ENCODE results near the gene ATRNL1.

ATRNL1 gene

GRCh38 chr10:115762029-115762428, 668.9 kb downstream of the ATRNL1 start:
- intact Hi-C loops (cut with micrococcal nuclease): no loop called here
- Mint-ChIP-seq H3K36me3 (ENCODE audit: low read depth) (no peaks in the 10 kb centered on the region), H3K27me3 (no peaks in the 10 kb centered on the region), H3K4me1 (ENCODE audit: low read depth) (no peaks in the 10 kb centered on the region), H3K4me3 (no peak overlapping the region), H3K9me3 (peaks cover 2% of the 10 kb centered on the region), H3K27ac (no peak overlapping the region)

- no peak overlapping the region for H3K27ac Mint-ChIP-seq
- H3K27me3 Mint-ChIP-seq: no peaks in the 10 kb centered on the region
- H3K4me3 Mint-ChIP-seq: no peak overlapping the region
- no peaks in the 10 kb centered on the region for H3K9me3 Mint-ChIP-seq
- intact Hi-C loops (cut with micrococcal nuclease): no loop called here
- no peaks in the 10 kb centered on the region for H3K4me1 Mint-ChIP-seq (ENCODE audit: low read depth)
- no peaks in the 10 kb centered on the region for H3K36me3 Mint-ChIP-seq (ENCODE audit: low read depth)
Observed at GRCh38 chr10:115771755-115772154, 678.6 kb downstream of the ATRNL1 start.

- Mint-ChIP-seq H3K4me3 (no peak overlapping the region), H3K9me3 (no peaks in the 10 kb centered on the region), H3K36me3 (ENCODE audit: low read depth) (no peaks in the 10 kb centered on the region), H3K27me3 (no peaks in the 10 kb centered on the region), H3K4me1 (ENCODE audit: low read depth) (no peaks in the 10 kb centered on the region), H3K27ac (no peak overlapping the region)
- intact Hi-C loops (cut with micrococcal nuclease): no loop called here
Observed at GRCh38 chr10:115772606-115773005, 679.4 kb downstream of the ATRNL1 start.

GRCh38 chr10:115773832-115774231, 680.7 kb downstream of the ATRNL1 start:
- Mint-ChIP-seq H3K4me3 (no peak overlapping the region), H3K9me3 (no peaks in the 10 kb centered on the region), H3K4me1 (ENCODE audit: low read depth) (no peaks in the 10 kb centered on the region), H3K27me3 (no peaks in the 10 kb centered on the region), H3K27ac (no peak overlapping the region), H3K36me3 (ENCODE audit: low read depth) (no peaks in the 10 kb centered on the region)
- intact Hi-C loops (cut with micrococcal nuclease): no loop called here

GRCh38 chr10:115774721-115775120, 681.6 kb downstream of the ATRNL1 start:
- no peak overlapping the region for H3K27ac Mint-ChIP-seq
- H3K4me3 Mint-ChIP-seq: no peak overlapping the region
- intact Hi-C loops (cut with micrococcal nuclease): no loop called here
- H3K4me1 Mint-ChIP-seq (ENCODE audit: low read depth): no peaks in the 10 kb centered on the region
- H3K9me3 Mint-ChIP-seq: no peaks in the 10 kb centered on the region
- H3K27me3 Mint-ChIP-seq: no peaks in the 10 kb centered on the region
- no peaks in the 10 kb centered on the region for H3K36me3 Mint-ChIP-seq (ENCODE audit: low read depth)

- no peaks in the 10 kb centered on the region for H3K36me3 Mint-ChIP-seq (ENCODE audit: low read depth)
- intact Hi-C loops (cut with micrococcal nuclease): no loop called here
- H3K27ac Mint-ChIP-seq: no peak overlapping the region
- no peak overlapping the region for H3K4me3 Mint-ChIP-seq
- H3K27me3 Mint-ChIP-seq: no peaks in the 10 kb centered on the region
- no peaks in the 10 kb centered on the region for H3K4me1 Mint-ChIP-seq (ENCODE audit: low read depth)
- no peaks in the 10 kb centered on the region for H3K9me3 Mint-ChIP-seq
Observed at GRCh38 chr10:115777646-115778045, 684.5 kb downstream of the ATRNL1 start.

- Mint-ChIP-seq H3K9me3 (no peaks in the 10 kb centered on the region), H3K27me3 (no peaks in the 10 kb centered on the region), H3K4me1 (ENCODE audit: low read depth) (no peaks in the 10 kb centered on the region), H3K27ac (no peak overlapping the region), H3K36me3 (ENCODE audit: low read depth) (no peaks in the 10 kb centered on the region), H3K4me3 (no peak overlapping the region)
- intact Hi-C loops (cut with micrococcal nuclease): no loop called here
Observed at GRCh38 chr10:115790220-115790619, 697.1 kb downstream of the ATRNL1 start.

GRCh38 chr10:115795964-115796363, 702.8 kb downstream of the ATRNL1 start:
- Mint-ChIP-seq H3K36me3 (ENCODE audit: low read depth) (no peaks in the 10 kb centered on the region), H3K9me3 (no peaks in the 10 kb centered on the region), H3K4me3 (no peak overlapping the region), H3K4me1 (ENCODE audit: low read depth) (no peaks in the 10 kb centered on the region), H3K27ac (no peak overlapping the region), H3K27me3 (no peaks in the 10 kb centered on the region)
- intact Hi-C loops (cut with micrococcal nuclease): no loop called here

- no peaks in the 10 kb centered on the region for H3K36me3 Mint-ChIP-seq (ENCODE audit: low read depth)
- intact Hi-C loops (cut with micrococcal nuclease): no loop called here
- H3K4me1 Mint-ChIP-seq (ENCODE audit: low read depth): no peaks in the 10 kb centered on the region
- peaks cover 4% of the 10 kb centered on the region for H3K27me3 Mint-ChIP-seq
- no peak overlapping the region for H3K27ac Mint-ChIP-seq
- H3K4me3 Mint-ChIP-seq: no peak overlapping the region
- H3K9me3 Mint-ChIP-seq: no peaks in the 10 kb centered on the region
Observed at GRCh38 chr10:115801457-115801856, 708.3 kb downstream of the ATRNL1 start.

GRCh38 chr10:115801992-115802391, 708.8 kb downstream of the ATRNL1 start:
- Mint-ChIP-seq H3K36me3 (ENCODE audit: low read depth) (no peaks in the 10 kb centered on the region), H3K4me3 (no peak overlapping the region), H3K9me3 (no peaks in the 10 kb centered on the region), H3K27ac (no peak overlapping the region), H3K4me1 (ENCODE audit: low read depth) (no peaks in the 10 kb centered on the region), H3K27me3 (peaks cover 4% of the 10 kb centered on the region)
- intact Hi-C loops (cut with micrococcal nuclease): no loop called here

- no peak overlapping the region for H3K27ac Mint-ChIP-seq
- no peaks in the 10 kb centered on the region for H3K9me3 Mint-ChIP-seq
- H3K36me3 Mint-ChIP-seq (ENCODE audit: low read depth): no peaks in the 10 kb centered on the region
- intact Hi-C loops (cut with micrococcal nuclease): no loop called here
- no peak overlapping the region for H3K4me3 Mint-ChIP-seq
- H3K4me1 Mint-ChIP-seq (ENCODE audit: low read depth): no peaks in the 10 kb centered on the region
- peaks cover 4% of the 10 kb centered on the region for H3K27me3 Mint-ChIP-seq
Observed at GRCh38 chr10:115802911-115803310, 709.7 kb downstream of the ATRNL1 start.

GRCh38 chr10:115814542-115814941, 721.4 kb downstream of the ATRNL1 start:
- Mint-ChIP-seq H3K27me3 (no peaks in the 10 kb centered on the region), H3K9me3 (no peaks in the 10 kb centered on the region), H3K4me3 (no peak overlapping the region), H3K27ac (no peak overlapping the region), H3K4me1 (ENCODE audit: low read depth) (no peaks in the 10 kb centered on the region), H3K36me3 (ENCODE audit: low read depth) (no peaks in the 10 kb centered on the region)
- intact Hi-C loops (cut with micrococcal nuclease): no loop called here

GRCh38 chr10:115818012-115818411, 724.8 kb downstream of the ATRNL1 start:
- H3K36me3 Mint-ChIP-seq (ENCODE audit: low read depth): no peaks in the 10 kb centered on the region
- H3K27me3 Mint-ChIP-seq: no peaks in the 10 kb centered on the region
- no peaks in the 10 kb centered on the region for H3K4me1 Mint-ChIP-seq (ENCODE audit: low read depth)
- no peak overlapping the region for H3K27ac Mint-ChIP-seq
- intact Hi-C loops (cut with micrococcal nuclease): no loop called here
- H3K4me3 Mint-ChIP-seq: no peak overlapping the region
- H3K9me3 Mint-ChIP-seq: peaks cover 20% of the 10 kb centered on the region

- Mint-ChIP-seq H3K4me1 (ENCODE audit: low read depth) (no peaks in the 10 kb centered on the region), H3K36me3 (ENCODE audit: low read depth) (no peaks in the 10 kb centered on the region), H3K9me3 (peaks cover 10% of the 10 kb centered on the region), H3K27me3 (no peaks in the 10 kb centered on the region), H3K27ac (no peak overlapping the region), H3K4me3 (no peak overlapping the region)
- intact Hi-C loops (cut with micrococcal nuclease): no loop called here
Observed at GRCh38 chr10:115826396-115826795, 733.2 kb downstream of the ATRNL1 start.

GRCh38 chr10:115827231-115828009, 734.3 kb downstream of the ATRNL1 start:
- no peaks in the 10 kb centered on the region for H3K9me3 Mint-ChIP-seq
- H3K4me3 Mint-ChIP-seq: no peak overlapping the region
- H3K27ac Mint-ChIP-seq: no peak overlapping the region
- no peaks in the 10 kb centered on the region for H3K27me3 Mint-ChIP-seq
- intact Hi-C loops (cut with micrococcal nuclease): no loop called here
- no peaks in the 10 kb centered on the region for H3K4me1 Mint-ChIP-seq (ENCODE audit: low read depth)
- no peaks in the 10 kb centered on the region for H3K36me3 Mint-ChIP-seq (ENCODE audit: low read depth)
